Measurements from ENCODE around the gene NAMPT.

- TF ChIP-seq, protein P1, sequence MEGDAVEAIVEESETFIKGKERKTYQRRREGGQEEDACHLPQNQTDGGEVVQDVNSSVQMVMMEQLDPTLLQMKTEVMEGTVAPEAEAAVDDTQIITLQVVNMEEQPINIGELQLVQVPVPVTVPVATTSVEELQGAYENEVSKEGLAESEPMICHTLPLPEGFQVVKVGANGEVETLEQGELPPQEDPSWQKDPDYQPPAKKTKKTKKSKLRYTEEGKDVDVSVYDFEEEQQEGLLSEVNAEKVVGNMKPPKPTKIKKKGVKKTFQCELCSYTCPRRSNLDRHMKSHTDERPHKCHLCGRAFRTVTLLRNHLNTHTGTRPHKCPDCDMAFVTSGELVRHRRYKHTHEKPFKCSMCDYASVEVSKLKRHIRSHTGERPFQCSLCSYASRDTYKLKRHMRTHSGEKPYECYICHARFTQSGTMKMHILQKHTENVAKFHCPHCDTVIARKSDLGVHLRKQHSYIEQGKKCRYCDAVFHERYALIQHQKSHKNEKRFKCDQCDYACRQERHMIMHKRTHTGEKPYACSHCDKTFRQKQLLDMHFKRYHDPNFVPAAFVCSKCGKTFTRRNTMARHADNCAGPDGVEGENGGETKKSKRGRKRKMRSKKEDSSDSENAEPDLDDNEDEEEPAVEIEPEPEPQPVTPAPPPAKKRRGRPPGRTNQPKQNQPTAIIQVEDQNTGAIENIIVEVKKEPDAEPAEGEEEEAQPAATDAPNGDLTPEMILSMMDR (IDR thresholded peaks at IDR 0.05) = no peak
- TF ChIP-seq EP300 (IDR thresholded peaks at IDR 0.05) (no peak), POLR2AphosphoS5 (IDR thresholded peaks at IDR 0.05) (no peak), POLR2A (IDR thresholded peaks at IDR 0.05) (no peak)
Measured at GRCh38 chr7:106223156-106223555, 61.6 kb downstream of the NAMPT start.

Data from suprapubic skin (tissue), 4 donors.